WTC11 (cell line): ENCODE data around the gene ANKRD1. TPM values are rescaled to one million over a fixed set of nuclear protein-coding genes. Genes with fewer than 3 reads are reported as not detected.

ENCODE experiments used
- ATAC-seq: fragments of 200-7000 bp; cut with Tn5 transposase; 2 replicates; pipeline ENCODE4 v1.10.0; 2021; ENCODE audit warnings: mild to moderate bottlenecking, moderate library complexity
- CTCF ChIA-PET: fragments of 300-600 bp; sonication (Branson Sonifier 250); formaldehyde crosslinking; loops from one replicate; lab custom pipeline; 2021; ENCODE audit warnings: antibody characterized with exemption; lab: Charles Lee
- POLR2A ChIA-PET: fragments of 350-600 bp; sonication (Branson Sonifier 250); formaldehyde crosslinking; loops from one replicate; lab custom pipeline; 2021; ENCODE audit warnings: antibody characterized with exemption; lab: Charles Lee
- DNase-seq: peaks from one replicate; pipeline ENCODE4 v3.0.0; 2021; ENCODE audit warnings: low spot score
- H3K27ac Mint-ChIP-seq: 2 replicates; pipeline ENCODE4 v1.8.0; 2021; ENCODE audit warnings: mixed read lengths
- H3K27me3 Mint-ChIP-seq: 2 replicates; pipeline ENCODE4 v1.8.0; 2021; ENCODE audit warnings: low read depth, mild to moderate bottlenecking, moderate library complexity, mixed read lengths
- H3K36me3 Mint-ChIP-seq: 2 replicates; pipeline ENCODE4 v1.8.0; 2021; ENCODE audit warnings: mixed read lengths
- H3K4me1 Mint-ChIP-seq: 2 replicates; pipeline ENCODE4 v1.8.0; 2022; ENCODE audit warnings: mixed read lengths
- H3K4me3 Mint-ChIP-seq: 2 replicates; pipeline ENCODE4 v1.8.0; 2021; ENCODE audit warnings: mild to moderate bottlenecking, moderate library complexity, mixed read lengths
- H3K9me3 Mint-ChIP-seq: 2 replicates; pipeline ENCODE4 v1.8.0; 2021; ENCODE audit warnings: mixed read lengths
- EMX1 ChIP-seq: fragments of 250-450 bp; sonication (Bioruptor Pico); IDR thresholded peaks from 2 replicates; pipeline ENCODE4 v1.8.0; 2021; ENCODE audit warnings: mild to moderate bottlenecking
- GABPB1 ChIP-seq: sonication (generic); formaldehyde crosslinking; IDR thresholded peaks from 2 replicates; pipeline ENCODE4 v1.8.1; 2023; ENCODE audit warnings: mild to moderate bottlenecking, missing genetic modification reagents
- HMGA2 ChIP-seq: fragments of 250-450 bp; sonication (Bioruptor Pico); IDR thresholded peaks from 2 replicates; pipeline ENCODE4 v1.4.0; 2021; ENCODE audit warnings: mild to moderate bottlenecking, moderate library complexity
- TEAD4 ChIP-seq: sonication (generic); formaldehyde crosslinking; IDR thresholded peaks from 2 replicates; pipeline ENCODE4 v1.8.0; 2022; ENCODE audit warnings: mild to moderate bottlenecking, missing genetic modification reagents
- ZNF219 ChIP-seq: sonication (generic); formaldehyde crosslinking; IDR thresholded peaks from 2 replicates; pipeline ENCODE4 v1.8.0; 2023; ENCODE audit warnings: missing genetic modification reagents, mild to moderate bottlenecking, borderline replicate concordance
- ZNF232 ChIP-seq: sonication (generic); formaldehyde crosslinking; IDR thresholded peaks from 2 replicates; pipeline ENCODE4 v1.8.0; 2022; ENCODE audit warnings: mild to moderate bottlenecking, missing genetic modification reagents
- total RNA-seq: library from RNA; stranded (reverse); gene quantifications from 3 replicates; pipeline ENCODE4 v1.2.3, GENCODE V29; 2021
- TF ChIP-seq, protein P1 (sequence below): sonication (generic); formaldehyde crosslinking; IDR thresholded peaks from 2 replicates; pipeline ENCODE4 v1.8.0; 2022; ENCODE audit warnings: missing genetic modification reagents
- TF ChIP-seq, protein P2 (sequence below): sonication (generic); formaldehyde crosslinking; IDR thresholded peaks from 2 replicates; pipeline ENCODE4 v1.8.0; 2023; ENCODE audit warnings: missing genetic modification reagents, mild to moderate bottlenecking, borderline replicate concordance
- TF ChIP-seq, protein P3 (sequence below): sonication (generic); formaldehyde crosslinking; IDR thresholded peaks from 2 replicates; pipeline ENCODE4 v1.8.1; 2023; ENCODE audit warnings: mild to moderate bottlenecking, moderate library complexity, missing genetic modification reagents
- TF ChIP-seq, protein P4 (sequence below): fragments of 200-600 bp; IDR thresholded peaks from 2 replicates; pipeline ENCODE4 v1.8.0; 2022; ENCODE audit warnings: antibody characterized with exemption

Gene ANKRD1
- total RNA-seq, 1 experiment from 2014 or later: not detected

DNA sequence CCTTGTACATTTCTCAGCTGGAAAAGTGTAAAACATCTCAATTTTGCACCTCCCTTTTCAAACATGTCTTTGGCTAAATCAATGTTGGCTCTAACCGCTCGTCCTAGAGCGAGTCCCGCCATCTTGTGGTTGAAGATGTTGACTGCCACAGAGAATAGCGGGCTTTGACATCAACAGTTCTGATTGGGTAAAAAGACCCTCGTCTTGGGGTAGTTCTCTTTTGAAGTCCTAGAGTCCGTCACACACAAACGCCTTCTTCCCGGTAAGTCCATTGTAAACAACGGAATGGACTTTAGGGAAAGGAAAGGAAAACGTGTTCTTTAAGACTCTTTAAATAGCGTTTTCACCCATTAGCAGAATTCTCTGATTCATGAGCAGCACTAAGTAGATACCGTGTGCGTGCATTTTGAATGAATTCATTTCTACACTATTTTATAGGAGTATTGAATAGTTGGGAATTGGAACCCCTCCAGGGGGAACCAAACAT lies 49.6 kb downstream of the ANKRD1 start:
- peak overlapping the region; percentile 95 for H3K27ac Mint-ChIP-seq
- ATAC-seq: peak; percentile 93

More for the DNA sequence above, 49.6 kb downstream of the ANKRD1 start:
- ChIA-PET POLR2A (interaction anchor here (0.5 kb wide), 1 partner anchor 117 kb away, joined by 5 read pairs; no protein-coding TSS in a partner anchor), CTCF (interaction anchor here (0.7 to 1.8 kb wide), 8 partner anchors 9 to 120 kb away, joined by 3 to 16 read pairs (median 4); partner anchors contain the start of gene HTR7)
- peak overlapping the region; percentile 98 for H3K4me3 Mint-ChIP-seq
- TF ChIP-seq ZNF219 (CRISPR knock-in tag) (no peak), ZNF232 (CRISPR knock-in tag) (no peak; the same call in 1 of the 2 replicates), GABPB1 (no peak), TEAD4 (CRISPR knock-in tag) (no peak), EMX1 (no peak), HMGA2 (CRISPR knock-in tag) (no peak)
- TF ChIP-seq, protein P1, sequence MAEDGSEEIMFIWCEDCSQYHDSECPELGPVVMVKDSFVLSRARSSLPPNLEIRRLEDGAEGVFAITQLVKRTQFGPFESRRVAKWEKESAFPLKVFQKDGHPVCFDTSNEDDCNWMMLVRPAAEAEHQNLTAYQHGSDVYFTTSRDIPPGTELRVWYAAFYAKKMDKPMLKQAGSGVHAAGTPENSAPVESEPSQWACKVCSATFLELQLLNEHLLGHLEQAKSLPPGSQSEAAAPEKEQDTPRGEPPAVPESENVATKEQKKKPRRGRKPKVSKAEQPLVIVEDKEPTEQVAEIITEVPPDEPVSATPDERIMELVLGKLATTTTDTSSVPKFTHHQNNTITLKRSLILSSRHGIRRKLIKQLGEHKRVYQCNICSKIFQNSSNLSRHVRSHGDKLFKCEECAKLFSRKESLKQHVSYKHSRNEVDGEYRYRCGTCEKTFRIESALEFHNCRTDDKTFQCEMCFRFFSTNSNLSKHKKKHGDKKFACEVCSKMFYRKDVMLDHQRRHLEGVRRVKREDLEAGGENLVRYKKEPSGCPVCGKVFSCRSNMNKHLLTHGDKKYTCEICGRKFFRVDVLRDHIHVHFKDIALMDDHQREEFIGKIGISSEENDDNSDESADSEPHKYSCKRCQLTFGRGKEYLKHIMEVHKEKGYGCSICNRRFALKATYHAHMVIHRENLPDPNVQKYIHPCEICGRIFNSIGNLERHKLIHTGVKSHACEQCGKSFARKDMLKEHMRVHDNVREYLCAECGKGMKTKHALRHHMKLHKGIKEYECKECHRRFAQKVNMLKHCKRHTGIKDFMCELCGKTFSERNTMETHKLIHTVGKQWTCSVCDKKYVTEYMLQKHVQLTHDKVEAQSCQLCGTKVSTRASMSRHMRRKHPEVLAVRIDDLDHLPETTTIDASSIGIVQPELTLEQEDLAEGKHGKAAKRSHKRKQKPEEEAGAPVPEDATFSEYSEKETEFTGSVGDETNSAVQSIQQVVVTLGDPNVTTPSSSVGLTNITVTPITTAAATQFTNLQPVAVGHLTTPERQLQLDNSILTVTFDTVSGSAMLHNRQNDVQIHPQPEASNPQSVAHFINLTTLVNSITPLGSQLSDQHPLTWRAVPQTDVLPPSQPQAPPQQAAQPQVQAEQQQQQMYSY: peak; percentile 93
- TF ChIP-seq, protein P2, sequence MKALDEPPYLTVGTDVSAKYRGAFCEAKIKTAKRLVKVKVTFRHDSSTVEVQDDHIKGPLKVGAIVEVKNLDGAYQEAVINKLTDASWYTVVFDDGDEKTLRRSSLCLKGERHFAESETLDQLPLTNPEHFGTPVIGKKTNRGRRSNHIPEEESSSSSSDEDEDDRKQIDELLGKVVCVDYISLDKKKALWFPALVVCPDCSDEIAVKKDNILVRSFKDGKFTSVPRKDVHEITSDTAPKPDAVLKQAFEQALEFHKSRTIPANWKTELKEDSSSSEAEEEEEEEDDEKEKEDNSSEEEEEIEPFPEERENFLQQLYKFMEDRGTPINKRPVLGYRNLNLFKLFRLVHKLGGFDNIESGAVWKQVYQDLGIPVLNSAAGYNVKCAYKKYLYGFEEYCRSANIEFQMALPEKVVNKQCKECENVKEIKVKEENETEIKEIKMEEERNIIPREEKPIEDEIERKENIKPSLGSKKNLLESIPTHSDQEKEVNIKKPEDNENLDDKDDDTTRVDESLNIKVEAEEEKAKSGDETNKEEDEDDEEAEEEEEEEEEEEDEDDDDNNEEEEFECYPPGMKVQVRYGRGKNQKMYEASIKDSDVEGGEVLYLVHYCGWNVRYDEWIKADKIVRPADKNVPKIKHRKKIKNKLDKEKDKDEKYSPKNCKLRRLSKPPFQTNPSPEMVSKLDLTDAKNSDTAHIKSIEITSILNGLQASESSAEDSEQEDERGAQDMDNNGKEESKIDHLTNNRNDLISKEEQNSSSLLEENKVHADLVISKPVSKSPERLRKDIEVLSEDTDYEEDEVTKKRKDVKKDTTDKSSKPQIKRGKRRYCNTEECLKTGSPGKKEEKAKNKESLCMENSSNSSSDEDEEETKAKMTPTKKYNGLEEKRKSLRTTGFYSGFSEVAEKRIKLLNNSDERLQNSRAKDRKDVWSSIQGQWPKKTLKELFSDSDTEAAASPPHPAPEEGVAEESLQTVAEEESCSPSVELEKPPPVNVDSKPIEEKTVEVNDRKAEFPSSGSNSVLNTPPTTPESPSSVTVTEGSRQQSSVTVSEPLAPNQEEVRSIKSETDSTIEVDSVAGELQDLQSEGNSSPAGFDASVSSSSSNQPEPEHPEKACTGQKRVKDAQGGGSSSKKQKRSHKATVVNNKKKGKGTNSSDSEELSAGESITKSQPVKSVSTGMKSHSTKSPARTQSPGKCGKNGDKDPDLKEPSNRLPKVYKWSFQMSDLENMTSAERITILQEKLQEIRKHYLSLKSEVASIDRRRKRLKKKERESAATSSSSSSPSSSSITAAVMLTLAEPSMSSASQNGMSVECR (CRISPR knock-in tag): no peak
- TF ChIP-seq, protein P3, sequence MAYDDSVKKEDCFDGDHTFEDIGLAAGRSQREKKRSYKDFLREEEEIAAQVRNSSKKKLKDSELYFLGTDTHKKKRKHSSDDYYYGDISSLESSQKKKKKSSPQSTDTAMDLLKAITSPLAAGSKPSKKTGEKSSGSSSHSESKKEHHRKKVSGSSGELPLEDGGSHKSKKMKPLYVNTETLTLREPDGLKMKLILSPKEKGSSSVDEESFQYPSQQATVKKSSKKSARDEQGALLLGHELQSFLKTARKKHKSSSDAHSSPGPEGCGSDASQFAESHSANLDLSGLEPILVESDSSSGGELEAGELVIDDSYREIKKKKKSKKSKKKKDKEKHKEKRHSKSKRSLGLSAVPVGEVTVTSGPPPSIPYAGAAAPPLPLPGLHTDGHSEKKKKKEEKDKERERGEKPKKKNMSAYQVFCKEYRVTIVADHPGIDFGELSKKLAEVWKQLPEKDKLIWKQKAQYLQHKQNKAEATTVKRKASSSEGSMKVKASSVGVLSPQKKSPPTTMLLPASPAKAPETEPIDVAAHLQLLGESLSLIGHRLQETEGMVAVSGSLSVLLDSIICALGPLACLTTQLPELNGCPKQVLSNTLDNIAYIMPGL (CRISPR knock-in tag): peak; percentile 5; the same call in 1 of the 2 replicates
- TF ChIP-seq, protein P4, sequence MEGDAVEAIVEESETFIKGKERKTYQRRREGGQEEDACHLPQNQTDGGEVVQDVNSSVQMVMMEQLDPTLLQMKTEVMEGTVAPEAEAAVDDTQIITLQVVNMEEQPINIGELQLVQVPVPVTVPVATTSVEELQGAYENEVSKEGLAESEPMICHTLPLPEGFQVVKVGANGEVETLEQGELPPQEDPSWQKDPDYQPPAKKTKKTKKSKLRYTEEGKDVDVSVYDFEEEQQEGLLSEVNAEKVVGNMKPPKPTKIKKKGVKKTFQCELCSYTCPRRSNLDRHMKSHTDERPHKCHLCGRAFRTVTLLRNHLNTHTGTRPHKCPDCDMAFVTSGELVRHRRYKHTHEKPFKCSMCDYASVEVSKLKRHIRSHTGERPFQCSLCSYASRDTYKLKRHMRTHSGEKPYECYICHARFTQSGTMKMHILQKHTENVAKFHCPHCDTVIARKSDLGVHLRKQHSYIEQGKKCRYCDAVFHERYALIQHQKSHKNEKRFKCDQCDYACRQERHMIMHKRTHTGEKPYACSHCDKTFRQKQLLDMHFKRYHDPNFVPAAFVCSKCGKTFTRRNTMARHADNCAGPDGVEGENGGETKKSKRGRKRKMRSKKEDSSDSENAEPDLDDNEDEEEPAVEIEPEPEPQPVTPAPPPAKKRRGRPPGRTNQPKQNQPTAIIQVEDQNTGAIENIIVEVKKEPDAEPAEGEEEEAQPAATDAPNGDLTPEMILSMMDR: 0 out of 2 replicates have a peak, but pooled peaks have one; percentile 25
- TF ChIP-seq, all 79 proteins: peak for 3
- H3K36me3 Mint-ChIP-seq: peaks cover 9% of the 10 kb centered on the region
- peaks cover 25% of the 10 kb centered on the region for H3K4me1 Mint-ChIP-seq
- peaks cover 11% of the 10 kb centered on the region for H3K27me3 Mint-ChIP-seq
- peak; percentile 57 for DNase-seq
- peaks cover 15% of the 10 kb centered on the region for H3K9me3 Mint-ChIP-seq
